ENCODE results near the gene MAPK12.

The MAPK12 gene

GRCh38 chr22:50225200-50225969 is 36.1 kb downstream of the MAPK12 start:
- H3K4me3 ChIP-seq (ENCODE audit: low read depth, low read length), result no peak overlapping the region
- no peak for TF ChIP-seq CTCF (IDR thresholded peaks at IDR 0.05; ENCODE audit: low read depth, low read length)

- no peak for TF ChIP-seq CTCF (IDR thresholded peaks at IDR 0.05; ENCODE audit: low read depth, low read length)
- no peak overlapping the region for H3K4me3 ChIP-seq (ENCODE audit: low read depth, low read length)
These were observed 37.4 kb downstream of the MAPK12 start for GRCh38 chr22:50224071-50224470.

GRCh38 chr22:50222508-50222907 is 39.0 kb downstream of the MAPK12 start:
- TF ChIP-seq CTCF (IDR thresholded peaks at IDR 0.05; ENCODE audit: low read depth, low read length), result no peak
- no peak overlapping the region for H3K4me3 ChIP-seq (ENCODE audit: low read depth, low read length)

- TF ChIP-seq CTCF (IDR thresholded peaks at IDR 0.05; ENCODE audit: low read depth, low read length), result no peak
- H3K4me3 ChIP-seq (ENCODE audit: low read depth, low read length), result no peak overlapping the region
These were observed 39.8 kb downstream of the MAPK12 start for GRCh38 chr22:50221410-50222300.

GRCh38 chr22:50220603-50221409 is 40.7 kb downstream of the MAPK12 start:
- H3K4me3 ChIP-seq (ENCODE audit: low read depth, low read length), result no peak overlapping the region
- TF ChIP-seq CTCF (IDR thresholded peaks at IDR 0.05; ENCODE audit: low read depth, low read length), result no peak

- no peak for TF ChIP-seq CTCF (IDR thresholded peaks at IDR 0.05; ENCODE audit: low read depth, low read length)
- no peak overlapping the region for H3K4me3 ChIP-seq (ENCODE audit: low read depth, low read length)
These were observed 41.5 kb downstream of the MAPK12 start for GRCh38 chr22:50219800-50220602.
